Cardiac muscle cell (in vitro differentiated cells and primary cell): ENCODE results near the gene PRSS2. TPM values are rescaled to one million over a fixed set of nuclear protein-coding genes. Genes with fewer than 3 reads are reported as not detected.
"Not testable (repeated sequence)": the region's sequence is repeated elsewhere in the genome, so short reads cannot be mapped to it uniquely, and the experiment has no call there.

Source experiments
- DNase-seq, 2 donors: peaks; one replicate each; pipeline versions ENCODE4 v3.0.0 to v3.0.0-alpha.2; 2010 to 2017; ENCODE audit warnings: low read depth in 1 of 2, low spot score in 1 of 2
- H3K27ac ChIP-seq: fragments of 200-600 bp; sonication (generic); 2 replicates; pipeline ENCODE4 v1.5.1; 2016
- H3K27me3 ChIP-seq: fragments of 200-600 bp; sonication (generic); 2 replicates; pipeline ENCODE4 v1.6.0; 2016; ENCODE audit warnings: control low read depth
- H3K36me3 ChIP-seq: fragments of 200-600 bp; sonication (generic); 2 replicates; pipeline ENCODE4 v1.5.1; 2016; ENCODE audit warnings: control low read depth
- H3K4me1 ChIP-seq: fragments of 200-600 bp; sonication (generic); 2 replicates; pipeline ENCODE4 v1.8.1; 2017; ENCODE audit warnings: low read depth, mild to moderate bottlenecking, mixed run types
- H3K4me3 ChIP-seq: fragments of 200-600 bp; sonication (generic); 2 replicates; pipeline ENCODE4 v1.5.1; 2016; ENCODE audit warnings: mild to moderate bottlenecking
- H3K9me3 ChIP-seq: fragments of 200-600 bp; sonication (generic); 2 replicates; pipeline ENCODE4 v1.5.1; 2017; ENCODE audit warnings: low read depth, mild to moderate bottlenecking, control low read depth
- CTCF ChIP-seq: IDR thresholded peaks from 2 replicates; pipeline ENCODE4 v1.5.1; 2012; ENCODE audit warnings: low read depth, mild to moderate bottlenecking, low read length
- polyA plus RNA-seq: library from polyadenylated mRNA; unstranded; fragments of >200 nt; fragmentation: Nextera tagmentation; extraction: Ambion mirVana; gene quantifications from 2 replicates; pipeline ENCODE4 v1.2.1, GENCODE V29; 2016
- total RNA-seq: library from RNA; depleted of rRNA; stranded (reverse); fragments of >200 nt; gene quantifications from 2 replicates; pipeline ENCODE4 v1.2.3, GENCODE V29; 2016

PRSS2 gene
- total and polyA plus RNA-seq, 2 experiments from 2014 or later = not detected

- TF ChIP-seq CTCF = no peak
- H3K36me3 ChIP-seq = no peaks in the 10 kb centered on the region
These were observed 30.0 kb upstream of the PRSS2 start for GRCh38 chr7:142740786-142741185.

DNA sequence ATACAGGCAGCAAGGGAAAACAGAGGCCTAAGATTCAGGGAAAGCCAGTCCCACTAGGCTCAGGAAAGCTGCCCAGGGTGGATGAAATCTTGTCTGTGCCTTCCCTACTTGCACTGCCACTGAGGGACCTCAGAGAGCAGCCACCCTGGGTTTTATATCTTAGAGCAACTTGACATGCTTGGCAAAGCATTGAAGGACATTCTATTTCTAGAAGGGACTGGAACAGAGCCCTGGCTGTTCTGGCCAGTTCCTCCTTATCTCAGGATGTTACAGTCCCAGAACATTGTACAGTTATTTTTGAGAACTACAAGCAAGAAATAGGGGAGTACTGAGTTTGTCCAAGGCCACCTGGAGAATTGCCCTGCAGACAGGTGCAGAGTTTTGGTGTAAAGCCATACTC is 28.8 kb upstream of the PRSS2 start:
- H3K36me3 ChIP-seq, DNase-seq, H3K27ac ChIP-seq, H3K4me3 ChIP-seq, H3K9me3 ChIP-seq, H3K27me3 ChIP-seq, H3K4me1 ChIP-seq: not testable (repeated sequence)

More at GRCh38 chr7:142740786-142741185, 30.0 kb upstream of the PRSS2 start:
- no peak overlapping the region for H3K4me3 ChIP-seq
- DNase-seq = no peak
- H3K27me3 ChIP-seq = no peaks in the 10 kb centered on the region
- H3K4me1 ChIP-seq = no peaks in the 10 kb centered on the region
- H3K9me3 ChIP-seq = no peaks in the 10 kb centered on the region
- H3K27ac ChIP-seq = no peak overlapping the region

DNA sequence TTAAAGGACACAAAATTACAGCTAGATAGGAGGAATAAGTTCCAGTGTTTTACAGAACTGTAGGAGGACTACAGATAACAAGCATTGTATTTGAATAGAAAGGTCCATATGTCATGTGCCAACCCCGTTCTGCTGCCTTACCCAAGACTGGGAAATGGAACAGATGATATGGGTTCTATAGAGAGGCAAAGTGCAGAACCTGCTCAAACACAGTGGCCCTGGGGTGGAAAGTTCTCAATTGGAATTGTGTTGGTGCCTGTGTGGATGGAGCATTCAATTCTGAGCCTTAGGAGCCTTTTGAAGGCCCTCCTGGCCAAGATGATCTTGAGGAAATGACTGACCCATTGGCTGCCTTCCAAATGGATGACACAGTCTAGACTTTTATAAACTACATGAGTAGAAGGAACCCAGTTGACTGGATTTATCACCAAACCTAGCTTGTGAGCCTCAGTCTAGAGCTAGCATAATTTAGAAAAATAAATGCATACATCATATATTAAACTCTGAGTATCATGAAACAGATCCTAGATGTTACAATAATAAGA is 25.6 kb upstream of the PRSS2 start:
- Histone ChIP-seq H3K4me3 (no peak overlapping the region), H3K27ac (no peak overlapping the region), H3K4me1 (no peaks in the 10 kb centered on the region), H3K36me3 (no peaks in the 10 kb centered on the region), H3K9me3 (no peaks in the 10 kb centered on the region), H3K27me3 (no peaks in the 10 kb centered on the region)
- no peak for DNase-seq
- no peak for TF ChIP-seq CTCF

- Histone ChIP-seq H3K4me1 (no peaks in the 10 kb centered on the region), H3K27ac (no peak overlapping the region), H3K27me3 (no peaks in the 10 kb centered on the region), H3K36me3 (no peaks in the 10 kb centered on the region), H3K9me3 (no peaks in the 10 kb centered on the region), H3K4me3 (no peak overlapping the region)
- no peak for TF ChIP-seq CTCF
- no peak for DNase-seq
These were observed 25.0 kb upstream of the PRSS2 start for GRCh38 chr7:142745745-142746144.

DNA sequence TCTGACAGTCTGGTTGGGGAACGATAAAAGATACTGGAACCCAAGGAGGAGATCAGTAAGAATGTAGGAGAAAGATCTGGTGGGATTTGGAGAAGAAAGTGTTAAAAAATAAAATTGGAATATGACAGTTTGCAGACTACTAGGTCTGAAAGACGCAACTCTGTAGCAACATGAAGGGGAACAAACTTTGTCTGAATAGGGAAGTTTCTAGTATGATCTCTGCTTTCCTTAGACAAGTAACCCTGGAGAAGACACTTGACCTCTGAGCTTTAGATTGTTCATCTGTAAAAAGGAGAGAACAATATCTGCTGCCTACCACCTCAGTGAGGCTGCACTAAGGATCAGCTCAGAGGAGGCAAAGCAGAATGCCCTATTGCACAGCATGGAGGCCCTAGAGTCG is 24.5 kb upstream of the PRSS2 start:
- no peak overlapping the region for H3K4me3 ChIP-seq
- DNase-seq = no peak
- TF ChIP-seq CTCF = no peak

DNA sequence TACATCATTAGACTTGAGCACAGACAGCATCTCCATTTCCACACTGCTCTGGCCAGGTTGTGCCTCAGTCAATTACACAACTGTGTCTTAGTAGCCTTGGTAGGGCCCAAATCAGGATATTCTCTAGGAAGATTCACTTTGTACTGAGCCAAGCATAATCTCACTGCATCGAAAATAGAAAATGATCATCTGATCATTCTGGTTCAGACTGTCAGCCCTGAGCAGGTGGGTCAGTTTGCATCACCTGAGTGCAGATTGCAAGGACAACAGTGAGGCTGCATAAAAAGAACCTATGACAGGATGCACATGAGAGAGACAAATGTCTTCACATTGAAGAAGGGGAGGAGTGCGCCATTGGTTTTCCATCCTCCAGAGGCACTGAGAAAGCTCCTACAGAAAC is 22.4 kb upstream of the PRSS2 start:
- not testable (repeated sequence) for H3K9me3 ChIP-seq, DNase-seq, H3K4me1 ChIP-seq, H3K27ac ChIP-seq, H3K4me3 ChIP-seq, H3K36me3 ChIP-seq, H3K27me3 ChIP-seq

More for the DNA sequence above, 24.5 kb upstream of the PRSS2 start:
- Histone ChIP-seq H3K9me3 (no peaks in the 10 kb centered on the region), H3K27me3 (no peaks in the 10 kb centered on the region), H3K27ac (no peak overlapping the region), H3K4me1 (no peaks in the 10 kb centered on the region), H3K36me3 (no peaks in the 10 kb centered on the region)
